Right atrium auricular region (tissue), 2 donors: Measurements from ENCODE around the gene DPM2. TPM values are rescaled to one million over a fixed set of nuclear protein-coding genes. Genes with fewer than 3 reads are reported as not detected.

Experiments used
- DNase-seq: peaks from one replicate; pipeline ENCODE4 v3.0.0-alpha.2; 2019; ENCODE audit warnings: low spot score
- H3K27ac ChIP-seq, 2 donors: fragments of 200-600 bp; sonication (generic); 1 replicate in 1 of 2; 2 replicates in 1 of 2; pipeline ENCODE4 v1.5.1; 2016 to 2019
- H3K27me3 ChIP-seq, 2 donors: fragments of 200-600 bp; sonication (generic); one replicate each; pipeline versions ENCODE4 v1.5.1 to v1.6.0; 2017 to 2019
- H3K36me3 ChIP-seq: fragments of 200-600 bp; sonication (generic); one replicate; pipeline ENCODE4 v1.5.1; 2016
- H3K4me1 ChIP-seq, 2 donors: fragments of 200-600 bp; sonication (generic); one replicate each; pipeline versions ENCODE4 v1.5.1 to v1.6.0; 2017 to 2019
- H3K4me3 ChIP-seq, 2 donors: fragments of 200-600 bp; sonication (generic); 1 replicate in 1 of 2; 2 replicates in 1 of 2; pipeline ENCODE4 v1.5.1; 2017 to 2019; ENCODE audit warnings: mild to moderate bottlenecking in 1 of 2, moderate library complexity in 1 of 2
- H3K9me3 ChIP-seq, 2 donors: fragments of 200-600 bp; sonication (generic); one replicate each; pipeline ENCODE4 v1.5.1; 2019
- total RNA-seq, 2 donors: library from RNA; depleted of rRNA; stranded (reverse); fragments of >200 nt; gene quantifications; one replicate each; pipeline ENCODE4 v1.1.0, GENCODE V29; 2016
- TF ChIP-seq, protein P1 (sequence below), 2 donors: fragments of 200-600 bp; sonication (generic); IDR thresholded peaks; one replicate each; pipeline ENCODE4 v1.5.1; 2019; ENCODE audit warnings: antibody characterized with exemption in 2 of 2

Gene DPM2
- total RNA-seq, 2 donors from 2014 or later, result 4.7 to 11.4 TPM

DNA sequence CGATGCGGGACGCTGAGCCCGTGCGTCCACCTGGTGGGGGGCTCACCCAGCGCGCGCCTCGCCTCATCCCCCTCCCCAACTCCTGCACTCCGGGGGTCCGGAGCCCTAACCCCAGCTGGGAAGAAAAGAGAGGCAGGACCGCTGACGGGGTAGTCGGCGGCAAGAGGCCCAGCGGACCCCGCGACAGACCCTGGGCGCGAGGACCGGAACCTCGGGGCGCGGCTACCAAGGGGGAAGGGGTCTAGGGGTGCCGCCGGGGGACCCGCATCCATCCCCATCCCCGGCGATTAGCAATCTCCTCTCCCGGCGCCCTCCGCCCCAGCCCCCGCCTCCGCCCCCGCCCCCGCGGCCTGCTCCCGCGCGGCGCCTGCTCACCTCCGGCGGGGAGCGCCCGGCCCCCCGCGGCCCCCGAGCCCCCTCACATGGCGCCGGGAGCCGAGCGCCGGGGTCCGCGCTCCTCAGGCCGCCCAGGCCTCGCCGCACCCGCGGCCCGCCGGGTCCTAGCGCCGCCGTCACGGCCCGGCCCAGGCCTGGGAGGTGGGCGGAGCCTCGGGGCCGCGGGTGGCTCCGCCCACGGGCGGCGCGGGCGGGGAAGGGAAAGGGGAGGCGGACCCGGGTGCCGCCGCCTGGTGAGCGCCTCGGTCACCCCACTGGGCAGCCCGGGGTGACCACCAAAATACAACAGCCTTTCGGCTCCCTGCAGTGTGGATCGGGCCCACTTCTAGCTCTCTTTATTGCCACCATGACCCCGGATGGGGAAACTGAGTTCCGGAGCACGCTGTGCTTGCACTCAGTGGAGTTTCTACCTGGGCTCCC is 38.3 kb downstream of the DPM2 start, which contains the start of gene ST6GALNAC6:
ST6GALNAC6 (minus strand) TSS at position 476 of the 816 bp plus-strand sequence. CDS start 1,622 bp downstream, outside the sequence.
- Histone ChIP-seq H3K27ac (peak within 1 kb of the TSS; percentile 95 to 96), H3K36me3 (peaks cover 20% of the 10 kb centered on the region), H3K4me3 (peak within 1 kb of the TSS; percentile 95 to 99), H3K4me1 (peaks cover 0 to 50% of the 10 kb centered on the region in 2 donors), H3K27me3 (no peaks in the 10 kb centered on the region), H3K9me3 (no peaks in the 10 kb centered on the region)
- no peak for DNase-seq
- TF ChIP-seq, protein P1, sequence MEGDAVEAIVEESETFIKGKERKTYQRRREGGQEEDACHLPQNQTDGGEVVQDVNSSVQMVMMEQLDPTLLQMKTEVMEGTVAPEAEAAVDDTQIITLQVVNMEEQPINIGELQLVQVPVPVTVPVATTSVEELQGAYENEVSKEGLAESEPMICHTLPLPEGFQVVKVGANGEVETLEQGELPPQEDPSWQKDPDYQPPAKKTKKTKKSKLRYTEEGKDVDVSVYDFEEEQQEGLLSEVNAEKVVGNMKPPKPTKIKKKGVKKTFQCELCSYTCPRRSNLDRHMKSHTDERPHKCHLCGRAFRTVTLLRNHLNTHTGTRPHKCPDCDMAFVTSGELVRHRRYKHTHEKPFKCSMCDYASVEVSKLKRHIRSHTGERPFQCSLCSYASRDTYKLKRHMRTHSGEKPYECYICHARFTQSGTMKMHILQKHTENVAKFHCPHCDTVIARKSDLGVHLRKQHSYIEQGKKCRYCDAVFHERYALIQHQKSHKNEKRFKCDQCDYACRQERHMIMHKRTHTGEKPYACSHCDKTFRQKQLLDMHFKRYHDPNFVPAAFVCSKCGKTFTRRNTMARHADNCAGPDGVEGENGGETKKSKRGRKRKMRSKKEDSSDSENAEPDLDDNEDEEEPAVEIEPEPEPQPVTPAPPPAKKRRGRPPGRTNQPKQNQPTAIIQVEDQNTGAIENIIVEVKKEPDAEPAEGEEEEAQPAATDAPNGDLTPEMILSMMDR (IDR thresholded peaks at IDR 0.05), result peak in 1 of 2 donors; percentile 14

DNA sequence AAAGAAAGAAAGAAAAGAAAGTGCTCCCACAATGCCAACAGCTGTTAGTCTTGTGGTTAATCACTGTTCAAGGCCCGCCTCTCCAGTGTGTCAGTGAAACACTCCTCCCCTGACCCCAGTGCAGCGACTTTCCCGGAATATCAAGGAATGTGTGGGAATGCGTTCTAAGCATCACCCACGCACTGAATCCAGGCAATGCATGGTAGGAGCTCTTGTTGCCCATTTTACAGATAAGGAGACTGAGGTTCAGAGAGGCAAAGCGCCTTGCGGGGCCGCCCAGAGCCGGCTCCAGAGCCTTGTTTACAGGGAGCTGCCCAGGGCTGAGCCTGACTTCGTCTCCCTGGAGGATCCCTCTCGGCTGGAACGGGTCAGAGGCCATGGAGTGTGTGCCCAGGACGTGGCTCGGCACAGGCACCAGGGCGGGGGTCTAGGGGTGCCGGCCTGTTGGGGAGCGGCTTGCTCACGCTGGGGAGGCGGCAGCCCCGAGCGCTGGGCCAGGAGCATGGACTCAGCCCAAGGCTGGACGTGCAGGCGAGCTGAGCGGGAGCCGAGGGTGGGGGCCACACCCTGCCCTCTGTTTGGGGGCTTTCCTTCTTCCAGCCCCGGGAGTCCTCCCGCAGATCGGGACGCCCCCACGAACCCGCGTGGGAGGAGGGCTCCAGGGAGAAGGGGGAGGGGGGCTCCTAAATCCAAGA is 39.1 kb downstream of the DPM2 start:
- Histone ChIP-seq H3K36me3 (peaks cover 28% of the 10 kb centered on the region), H3K4me3 (peak overlapping the region; percentile 95 to 99), H3K4me1 (peaks cover 0 to 43% of the 10 kb centered on the region in 2 donors), H3K27me3 (no peaks in the 10 kb centered on the region), H3K27ac (peak overlapping the region; percentile 95 to 96), H3K9me3 (peaks cover 0 to under 1% of the 10 kb centered on the region in 2 donors)
- peak; percentile 80 for DNase-seq
- TF ChIP-seq, protein P1 (IDR thresholded peaks at IDR 0.05), result no peak

DNA sequence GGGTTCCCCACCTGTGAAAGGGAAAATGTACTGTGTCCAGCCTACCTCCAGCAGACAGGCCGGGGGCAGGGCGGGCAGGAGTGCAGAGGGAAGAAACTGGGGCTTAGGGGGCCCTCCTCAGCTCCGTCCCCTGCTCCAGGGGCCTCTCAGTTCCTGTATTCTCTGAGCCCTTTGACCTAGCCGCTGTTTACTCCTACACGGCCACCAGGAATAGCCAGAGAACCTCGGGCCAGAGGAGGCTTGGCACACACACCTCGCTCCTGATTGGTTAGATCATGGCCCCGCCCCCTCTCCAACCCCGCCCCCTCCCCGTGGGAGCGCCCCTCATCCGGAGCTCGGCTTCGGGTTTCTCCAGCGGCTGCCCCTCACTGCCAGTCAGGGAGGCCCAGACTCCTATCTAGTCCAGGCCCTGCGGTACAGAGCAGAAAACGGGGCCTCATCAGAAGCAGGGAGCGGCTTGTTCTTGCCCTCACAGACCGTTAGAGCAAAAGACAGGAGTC is 40.4 kb downstream of the DPM2 start:
- peaks cover 0 to 37% of the 10 kb centered on the region in 2 donors for H3K4me1 ChIP-seq
- peak overlapping the region; percentile 95 to 96 for H3K27ac ChIP-seq
- peak overlapping the region; percentile 18 to 95 for H3K4me3 ChIP-seq
- TF ChIP-seq, protein P1 (IDR thresholded peaks at IDR 0.05), result peak in 1 of 2 donors; percentile 13
- peaks cover 41% of the 10 kb centered on the region for H3K36me3 ChIP-seq
- peak; percentile 91 for DNase-seq
- H3K9me3 ChIP-seq, result peaks cover 0 to 10% of the 10 kb centered on the region in 2 donors
- H3K27me3 ChIP-seq, result no peaks in the 10 kb centered on the region

DNA sequence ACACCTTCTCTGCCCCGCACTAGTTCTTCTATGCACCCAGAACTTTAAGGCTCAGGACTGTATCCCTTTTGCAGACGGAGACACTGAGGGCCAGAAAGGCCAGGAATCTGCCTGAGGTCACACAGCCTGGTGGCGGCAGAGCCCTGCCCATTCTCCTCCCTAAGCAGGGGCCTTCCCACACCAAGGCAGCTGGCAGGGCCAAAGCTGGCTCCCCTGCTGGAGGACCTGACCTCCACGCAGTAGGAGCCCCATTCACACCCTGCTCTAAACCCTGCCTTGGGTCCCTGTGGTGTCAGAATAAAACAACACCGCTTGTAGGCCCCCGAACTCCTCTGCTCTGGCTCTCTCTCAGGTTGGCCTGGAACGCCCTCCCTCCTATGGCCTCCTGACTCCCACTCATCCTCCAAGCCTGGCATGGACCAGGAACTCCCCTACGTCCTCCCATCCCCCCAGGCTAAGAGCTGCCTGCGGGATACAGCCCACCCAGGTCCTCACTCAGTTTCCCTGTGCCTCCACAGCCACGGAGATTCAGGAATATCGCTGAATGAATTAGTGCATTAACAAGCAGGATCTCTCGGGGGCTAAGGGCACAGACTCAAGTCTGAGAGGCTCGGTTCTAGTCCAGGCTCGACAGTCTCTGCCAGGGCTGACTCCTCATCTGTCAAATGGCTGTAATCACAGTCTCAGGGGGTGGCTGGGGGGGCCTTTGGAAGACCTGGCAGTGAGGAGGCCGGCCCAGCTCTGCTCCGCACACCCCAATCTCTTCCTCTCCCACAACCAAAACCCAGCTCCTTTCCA is 41.1 kb downstream of the DPM2 start:
- H3K4me3 ChIP-seq, result peak overlapping the region; percentile 15 to 95
- peaks cover 44% of the 10 kb centered on the region for H3K36me3 ChIP-seq
- DNase-seq, result no peak
- peaks cover 0 to 10% of the 10 kb centered on the region in 2 donors for H3K9me3 ChIP-seq
- peak overlapping the region; percentile 95 to 96 for H3K27ac ChIP-seq
- TF ChIP-seq, protein P1 (IDR thresholded peaks at IDR 0.05), result no peak
- H3K4me1 ChIP-seq, result peaks cover 0 to 37% of the 10 kb centered on the region in 2 donors
- no peaks in the 10 kb centered on the region for H3K27me3 ChIP-seq

DNA sequence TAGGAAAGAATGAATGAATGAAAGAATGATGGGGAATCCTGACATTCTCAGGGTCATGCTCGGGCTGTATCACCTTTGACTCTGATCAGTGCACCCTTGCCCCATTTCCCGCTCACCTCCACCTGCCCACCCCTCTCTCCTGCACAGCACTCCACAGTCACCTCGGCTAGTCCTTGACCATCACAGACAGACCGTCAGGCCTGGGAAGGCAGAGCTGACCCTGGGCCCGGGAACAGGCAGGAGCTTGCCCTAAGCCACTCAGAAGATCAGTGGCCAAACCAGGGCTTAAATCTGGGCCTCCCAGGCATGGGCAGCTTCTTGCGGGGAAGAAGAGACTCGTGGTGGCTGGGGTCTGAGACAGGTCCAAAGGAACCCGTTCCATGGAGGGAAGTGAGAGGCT is 41.8 kb downstream of the DPM2 start:
- DNase-seq, result no peak
- Histone ChIP-seq H3K27ac (no peak overlapping the region), H3K4me1 (peaks cover 0 to 37% of the 10 kb centered on the region in 2 donors), H3K36me3 (peaks cover 48% of the 10 kb centered on the region), H3K27me3 (no peaks in the 10 kb centered on the region), H3K9me3 (peaks cover 0 to 10% of the 10 kb centered on the region in 2 donors), H3K4me3 (no peak overlapping the region)
- TF ChIP-seq, protein P1 (IDR thresholded peaks at IDR 0.05), result no peak
